ENCODE results near the gene RASGRF2.

GRCh38 chr5:81234801-81235200 lies 274.6 kb downstream of the RASGRF2 start:
- TF ChIP-seq CTCF (IDR thresholded peaks at IDR 0.05) (no peak), ZFX (IDR thresholded peaks at IDR 0.05; ENCODE audit: borderline replicate concordance) (no peak)
